ENCODE data around the gene TMEM63B.
A peak's percentile ranks its signal among the peaks of the same experiment; 100 is the strongest.
"Not testable (repeated sequence)": the region's sequence is repeated elsewhere in the genome, so short reads cannot be mapped to it uniquely, and the experiment has no call there.

Gene TMEM63B

GRCh38 chr6:44172731-44173500 lies 45.6 kb downstream of the TMEM63B start:
- peak; percentile 78 for DNase-seq

DNA sequence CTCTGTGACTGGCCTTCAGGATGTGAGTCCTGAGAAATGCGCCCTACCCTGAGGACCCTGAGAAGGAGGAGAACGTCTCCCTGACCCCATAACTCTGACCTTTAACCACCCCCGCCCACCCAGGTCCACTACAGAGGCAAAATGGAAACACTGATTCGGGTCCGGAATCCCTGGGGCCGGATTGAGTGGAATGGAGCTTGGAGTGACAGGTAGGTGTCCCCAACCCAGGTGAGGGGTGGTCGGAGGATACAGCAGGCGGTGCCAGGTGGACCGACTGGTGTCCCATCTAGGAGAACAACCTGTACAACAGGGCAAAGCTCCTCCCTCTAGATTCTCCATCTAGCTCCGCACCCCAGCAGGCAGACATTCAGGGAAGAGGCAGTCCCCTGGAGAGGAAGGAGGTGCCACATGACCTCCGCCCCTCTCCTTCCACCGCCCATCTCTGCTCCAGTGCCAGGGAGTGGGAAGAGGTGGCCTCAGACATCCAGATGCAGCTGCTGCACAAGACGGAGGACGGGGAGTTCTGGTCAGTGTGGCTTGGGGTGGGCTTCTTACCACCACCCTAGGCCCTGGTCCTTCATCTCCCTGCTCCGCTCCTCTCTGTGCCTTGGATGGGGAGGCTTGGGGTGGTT lies 48.9 kb downstream of the TMEM63B start:
- DNase-seq, result no peak

DNA sequence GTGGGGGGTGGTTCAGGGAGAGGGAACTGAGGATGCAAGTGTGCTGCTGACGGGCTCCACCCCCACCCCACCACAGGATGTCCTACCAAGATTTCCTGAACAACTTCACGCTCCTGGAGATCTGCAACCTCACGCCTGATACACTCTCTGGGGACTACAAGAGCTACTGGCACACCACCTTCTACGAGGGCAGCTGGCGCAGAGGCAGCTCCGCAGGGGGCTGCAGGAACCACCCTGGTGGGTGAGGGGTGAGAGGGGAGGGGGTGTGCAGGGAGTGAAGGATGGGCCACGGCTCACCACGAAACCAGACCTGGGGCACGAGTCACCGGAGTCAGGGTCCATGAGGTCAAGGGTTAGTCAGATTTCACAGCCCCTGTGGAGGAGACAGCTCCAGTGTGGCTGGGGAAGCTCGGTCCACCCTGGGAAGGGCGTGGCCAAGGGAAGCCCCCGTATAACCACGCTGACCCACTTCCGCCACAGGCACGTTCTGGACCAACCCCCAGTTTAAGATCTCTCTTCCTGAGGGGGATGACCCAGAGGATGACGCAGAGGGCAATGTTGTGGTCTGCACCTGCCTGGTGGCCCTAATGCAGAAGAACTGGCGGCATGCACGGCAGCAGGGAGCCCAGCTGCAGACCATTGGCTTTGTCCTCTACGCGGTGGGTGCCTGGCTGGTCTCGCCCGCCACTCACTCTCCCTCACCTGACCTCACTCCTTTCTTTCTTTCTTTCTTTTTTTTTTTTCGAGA lies 49.6 kb downstream of the TMEM63B start:
- DNase-seq, result no peak

DNA sequence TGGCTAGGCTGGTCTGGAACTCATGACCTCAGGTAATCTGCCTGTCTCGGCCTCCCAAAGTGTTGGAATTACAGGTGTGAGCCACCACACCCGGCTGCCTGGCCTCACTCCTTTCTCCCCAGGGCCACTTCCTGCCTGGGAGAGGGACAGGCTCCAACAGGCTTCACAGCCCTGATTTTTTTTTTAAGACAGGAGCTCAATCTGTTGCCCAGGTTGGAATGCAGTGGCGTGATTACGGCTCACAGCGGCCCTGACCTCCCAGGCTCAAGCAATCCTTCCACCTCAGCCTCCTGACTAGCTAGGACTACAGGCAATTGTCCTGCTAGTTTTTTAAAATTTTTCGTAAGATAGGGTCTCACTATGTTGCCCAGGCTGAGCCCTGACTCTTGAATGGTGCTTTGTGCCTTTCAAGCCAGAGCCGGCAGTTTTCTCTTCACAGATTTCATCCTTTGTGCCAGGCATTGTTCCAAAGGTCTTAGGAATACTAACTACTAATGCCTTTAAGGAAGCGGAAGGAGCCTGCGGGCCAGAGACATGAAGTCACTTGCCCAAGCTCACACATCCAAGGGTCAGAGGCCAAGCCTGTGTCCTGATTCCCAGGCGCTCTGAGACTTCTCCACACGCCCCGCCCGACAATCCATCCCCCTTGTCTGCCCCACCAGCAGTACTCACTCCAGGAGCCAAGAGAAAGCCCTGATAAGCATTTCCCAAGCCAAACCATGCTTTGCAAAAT lies 50.5 kb downstream of the TMEM63B start:
- DNase-seq, result no peak

- DNase-seq, result no peak
Measured at GRCh38 chr6:44178424-44179071, 51.2 kb downstream of the TMEM63B start.

GRCh38 chr6:44179072-44179536 lies 51.8 kb downstream of the TMEM63B start:
- DNase-seq, result no peak

DNA sequence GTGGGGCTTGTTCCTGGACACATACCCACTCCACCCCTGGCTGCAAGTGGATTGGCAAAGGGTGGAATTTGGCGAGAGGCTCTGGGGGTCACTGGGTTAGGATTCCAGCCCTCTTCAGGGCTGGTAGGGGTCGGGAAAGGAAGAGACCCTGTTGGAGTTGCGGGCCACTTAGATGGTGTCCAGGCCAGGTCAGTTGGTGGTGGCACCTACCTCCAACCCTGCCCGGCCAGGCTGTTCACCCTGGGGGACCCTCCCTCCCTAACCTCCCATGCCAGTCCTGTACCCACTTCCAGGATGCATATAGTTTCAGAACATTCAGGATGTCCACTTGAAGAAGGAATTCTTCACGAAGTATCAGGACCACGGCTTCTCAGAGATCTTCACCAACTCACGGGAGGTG lies 52.3 kb downstream of the TMEM63B start:
- DNase-seq, result no peak

- DNase-seq, result no peak
Measured at GRCh38 chr6:44180406-44180805, 53.1 kb downstream of the TMEM63B start.

- no peak for DNase-seq
Measured at GRCh38 chr6:44180886-44181285, 53.5 kb downstream of the TMEM63B start.

DNA sequence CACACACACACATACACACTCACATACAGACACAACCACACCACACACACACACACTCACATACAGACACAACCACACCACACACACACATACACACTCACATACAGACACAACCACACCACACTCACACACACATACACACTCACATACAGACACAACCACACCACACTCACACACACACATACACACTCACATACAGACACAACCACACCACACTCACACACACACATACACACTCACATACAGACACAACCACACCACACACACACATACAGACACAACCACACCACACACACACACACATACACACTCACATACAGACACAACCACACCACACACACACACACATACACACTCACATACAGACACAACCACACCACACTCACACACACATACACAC lies 54.4 kb downstream of the TMEM63B start:
- not testable (repeated sequence) for DNase-seq

- DNase-seq, result no peak
Measured at GRCh38 chr6:44182911-44183390, 55.6 kb downstream of the TMEM63B start.

DNA sequence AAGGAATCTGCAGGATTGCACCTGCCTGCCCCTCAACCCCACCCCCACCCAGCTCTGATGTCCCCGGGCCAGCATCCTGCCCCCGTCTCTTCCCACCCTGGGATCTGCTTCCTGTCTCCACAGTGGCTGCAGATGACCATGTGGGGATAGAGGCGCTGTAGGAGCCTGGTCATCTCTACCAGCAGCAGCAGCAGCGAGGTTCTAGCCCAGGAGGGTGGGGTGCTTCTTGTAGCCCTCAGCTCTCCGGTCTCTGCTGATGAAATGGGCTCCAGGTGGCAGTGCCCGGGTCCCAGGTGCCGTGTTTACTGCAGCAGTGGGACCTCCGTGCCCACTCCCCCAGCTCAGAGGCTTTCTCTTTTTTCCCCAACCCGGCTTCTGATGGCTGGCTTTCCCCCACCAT lies 56.4 kb downstream of the TMEM63B start:
- DNase-seq, result no peak

DNA sequence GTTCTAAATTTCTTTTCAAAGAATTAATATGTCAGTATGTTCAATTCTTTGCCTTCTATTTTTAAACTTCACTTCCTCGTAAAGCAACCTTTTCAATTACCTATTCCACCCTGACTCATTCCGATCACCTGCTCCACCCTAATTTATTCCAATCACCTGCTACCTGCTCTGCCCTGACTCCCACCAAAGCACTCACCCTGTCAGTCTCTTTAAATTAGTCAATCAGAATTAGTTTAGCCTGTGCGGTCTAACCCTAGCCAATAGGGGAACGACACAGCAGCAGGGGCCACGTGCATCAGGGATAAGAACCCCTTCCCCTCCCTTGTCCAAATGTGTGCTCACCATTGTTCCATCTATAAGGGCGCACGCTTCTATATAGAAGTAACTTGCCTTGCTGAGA lies 58.0 kb downstream of the TMEM63B start:
- not testable (repeated sequence) for DNase-seq

GRCh38 chr6:44185953-44186634 lies 58.7 kb downstream of the TMEM63B start:
- no peak for DNase-seq

GRCh38 chr6:44186635-44187025 lies 59.3 kb downstream of the TMEM63B start:
- DNase-seq, result no peak

GRCh38 chr6:44188819-44189218 lies 61.5 kb downstream of the TMEM63B start:
- no peak for DNase-seq

DNA sequence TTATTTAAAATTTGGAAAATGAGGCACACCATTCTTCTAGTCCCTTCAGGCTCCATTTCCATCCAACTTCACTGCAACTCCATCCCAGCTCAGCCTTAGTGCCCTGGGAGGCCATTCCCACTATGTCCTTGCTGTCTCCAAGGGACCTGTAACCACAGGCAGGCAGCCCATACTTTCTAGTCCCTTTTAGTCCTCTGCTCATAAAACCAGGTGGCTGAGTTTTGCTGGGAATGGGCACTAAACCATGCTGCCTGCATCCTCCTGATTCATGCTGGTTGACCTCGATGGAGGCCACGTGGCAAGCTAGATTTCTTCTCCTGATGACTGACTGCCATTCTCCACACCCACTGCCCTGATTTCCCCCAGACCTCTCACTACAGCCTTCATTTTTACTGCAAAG lies 61.9 kb downstream of the TMEM63B start:
- no peak for DNase-seq

DNA sequence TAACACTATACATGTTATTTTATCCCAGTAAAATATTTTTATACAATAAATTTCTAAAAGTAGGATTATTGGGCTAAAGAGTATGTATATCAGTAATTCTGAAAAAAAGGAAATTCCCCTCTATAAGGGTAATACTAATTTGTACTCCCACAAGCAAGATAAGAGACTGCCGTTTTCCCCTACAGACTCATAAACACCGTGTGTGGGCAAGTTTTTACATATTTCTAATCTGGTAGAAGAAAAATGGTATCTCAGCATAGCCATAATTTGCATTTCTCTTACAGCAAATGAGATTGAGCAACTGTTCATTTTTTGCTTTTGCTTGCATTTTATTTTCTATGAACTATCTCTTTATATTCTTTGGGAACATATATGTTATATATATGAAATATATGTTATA lies 63.4 kb downstream of the TMEM63B start:
- DNase-seq, result no peak

DNA sequence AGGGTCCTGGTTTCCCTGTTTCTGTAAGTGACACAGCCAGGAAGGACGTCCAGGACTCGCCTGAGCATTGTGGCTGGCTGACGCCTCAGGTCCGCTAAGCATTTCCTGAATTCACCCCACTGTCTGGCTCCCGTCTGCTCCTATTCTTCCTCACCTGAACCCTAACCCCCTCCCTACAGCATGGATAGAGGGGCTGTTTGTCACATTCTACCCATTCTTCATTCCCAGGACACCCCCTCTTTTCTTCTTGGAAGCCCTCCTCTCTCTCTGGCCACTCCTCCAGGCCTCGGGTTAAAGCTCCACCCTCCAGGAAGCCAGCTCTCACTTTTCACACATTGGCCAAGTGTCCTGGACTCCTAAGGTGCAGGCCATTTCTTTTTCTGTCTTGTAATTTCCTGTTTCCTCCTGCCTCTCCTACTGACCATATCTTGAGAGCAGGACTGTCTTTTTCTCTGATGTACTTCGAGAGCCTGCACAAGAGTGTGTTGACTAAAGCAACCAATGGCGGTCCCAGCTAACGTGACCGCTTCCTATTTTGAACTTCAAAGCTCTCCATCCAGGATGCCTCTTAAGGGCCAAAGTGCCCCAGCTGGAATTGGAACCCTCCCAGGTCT lies 65.2 kb downstream of the TMEM63B start:
- DNase-seq, result no peak

DNA sequence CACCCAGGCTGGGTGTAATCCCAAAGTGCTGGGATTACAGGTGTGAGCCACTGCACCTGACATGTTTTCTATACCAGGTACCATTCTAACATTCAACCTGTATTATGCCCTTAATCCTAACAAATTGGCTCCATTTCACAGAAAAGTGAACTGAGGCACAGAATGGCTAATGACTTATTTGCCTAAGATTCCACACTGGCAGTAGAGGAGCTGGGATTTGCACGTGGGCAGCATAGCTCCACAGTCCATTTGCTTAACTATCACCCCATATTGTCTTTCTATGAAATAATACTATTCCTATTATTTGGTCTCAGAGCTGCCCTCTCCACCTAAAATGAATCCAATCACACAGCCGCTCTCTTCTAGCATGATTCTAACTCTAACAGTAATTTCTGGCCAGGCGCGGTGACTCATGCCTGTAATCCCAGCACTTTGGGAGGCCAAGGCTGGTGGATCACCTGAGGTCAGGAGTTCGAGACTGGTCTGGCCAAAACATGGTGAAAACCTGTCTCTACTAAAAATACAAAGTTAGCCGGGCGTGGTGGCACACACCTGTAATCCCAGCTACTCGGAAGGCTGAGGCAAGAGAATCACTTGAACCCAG lies 66.1 kb downstream of the TMEM63B start:
- DNase-seq, result no peak

- DNase-seq, result no peak
Measured at GRCh38 chr6:44194326-44194725, 67.0 kb downstream of the TMEM63B start.

All from activated CD8-positive, alpha-beta memory T cell treated with anti-CD3 and anti-CD28 coated beads, Interleukin-2, amount 50 U/mL, for 4 hours (primary cell).